SU-DHL-6 (cell line): ENCODE measurements around the gene ME2.
A peak's percentile ranks its signal among the peaks of the same experiment; 100 is the strongest.

Experiments used
- H2AFZ ChIP-seq: fragments of 200-600 bp; sonication (generic); 2 replicates; pipeline ENCODE4 v1.6.1; 2014; ENCODE audit warnings: low read depth, mild to moderate bottlenecking, moderate library complexity, mixed read lengths, antibody characterized with exemption, low read length; ENCODE audit not compliant: severe bottlenecking
- H3F3A ChIP-seq: fragments of 200-600 bp; shearing (Covaris generic); 2 replicates; pipeline ENCODE4 v1.6.0; 2016; ENCODE audit warnings: antibody characterized with exemption, mild to moderate bottlenecking; ENCODE audit not compliant: insufficient read depth
- H3K27ac ChIP-seq: fragments of 200-600 bp; sonication (generic); 2 replicates; pipeline ENCODE4 v1.5.1; 2016; ENCODE audit warnings: low read depth, mild to moderate bottlenecking, low read length, moderate library complexity, mixed read lengths
- H3K27me3 ChIP-seq: fragments of 200-600 bp; sonication (generic), shearing (Covaris generic); 2 replicates; pipeline ENCODE4 v1.6.0; 2014; ENCODE audit warnings: mild to moderate bottlenecking, low read length
- H3K36me3 ChIP-seq: fragments of 200-600 bp; sonication (generic); 2 replicates; pipeline ENCODE4 v1.6.1; 2014; ENCODE audit warnings: mild to moderate bottlenecking, low read length, mixed read lengths
- H3K4me2 ChIP-seq: fragments of 300-600, 200-600 bp; shearing (Covaris generic), sonication (generic); 2 replicates; pipeline ENCODE4 v1.6.0; 2014; ENCODE audit warnings: low read length, low read depth, mild to moderate bottlenecking; ENCODE audit not compliant: poor library complexity, severe bottlenecking
- H3K4me3 ChIP-seq: fragments of 200-600 bp; sonication (generic); 2 replicates; pipeline ENCODE4 v1.5.1; 2014; ENCODE audit warnings: antibody characterized with exemption, low read length, mild to moderate bottlenecking, mixed read lengths; ENCODE audit not compliant: insufficient read depth, poor library complexity, severe bottlenecking
- H3K79me2 ChIP-seq: fragments of 200-600 bp; sonication (generic); 2 replicates; pipeline ENCODE4 v1.6.1; 2014; ENCODE audit warnings: mild to moderate bottlenecking, low read length, moderate library complexity; ENCODE audit not compliant: insufficient read depth
- H3K9ac ChIP-seq: fragments of 200-600 bp; sonication (generic); 2 replicates; pipeline ENCODE4 v1.7.0; 2014; ENCODE audit warnings: mild to moderate bottlenecking, low read length
- H3K9me2 ChIP-seq: fragments of 200-600 bp; sonication (generic); replicated peaks from 2 replicates; pipeline ENCODE4 v1.6.1; 2014; ENCODE audit warnings: low read length; ENCODE audit not compliant: insufficient read depth
- H3K9me3 ChIP-seq: fragments of 200-600 bp; sonication (generic); 2 replicates; pipeline ENCODE4 v1.6.1; 2014; ENCODE audit warnings: low read length, mixed read lengths; ENCODE audit not compliant: insufficient read depth
- H4K20me1 ChIP-seq: fragments of 200-600 bp; sonication (generic); 2 replicates; pipeline ENCODE4 v1.6.1; 2014; ENCODE audit warnings: low read depth, mild to moderate bottlenecking, antibody characterized with exemption, low read length, moderate library complexity, mixed read lengths
- EZH2phosphoT487 ChIP-seq: fragments of 200-600 bp; sonication (generic), shearing (Covaris generic); conservative IDR thresholded peaks from 2 replicates; pipeline ENCODE4 v1.6.1; 2018; ENCODE audit warnings: mild to moderate bottlenecking, antibody characterized with exemption, low read length, moderate library complexity, mixed read lengths
- TF ChIP-seq, protein P1 (sequence below): fragments of 200-600 bp; sonication (generic); IDR thresholded peaks from one replicate; pipeline ENCODE4 v1.5.1; 2017; ENCODE audit warnings: antibody characterized with exemption, mild to moderate bottlenecking, low read length, moderate library complexity; ENCODE audit not compliant: insufficient read depth, poor library complexity, severe bottlenecking

ME2 gene

DNA sequence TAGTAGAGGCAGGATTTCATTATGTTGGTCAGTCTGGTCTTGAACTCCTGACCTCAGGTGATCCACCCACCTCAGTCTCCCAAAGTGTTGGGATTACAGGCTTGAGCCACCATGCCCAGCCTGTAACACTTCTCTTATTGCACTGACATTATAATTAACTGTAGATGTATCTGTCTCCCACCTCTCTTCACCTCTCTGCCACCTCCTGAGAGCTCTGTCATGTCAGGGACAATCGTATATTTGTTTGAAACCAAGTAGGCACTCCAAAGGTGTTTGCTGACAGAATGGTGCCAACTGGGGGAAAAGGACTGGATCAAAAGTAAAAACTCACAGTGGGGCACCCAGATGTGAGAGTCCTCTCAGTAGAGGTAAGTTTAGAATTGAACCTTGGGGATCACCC is 17.3 kb upstream of the ME2 start:
- Histone ChIP-seq H3K27ac (no peak overlapping the region), H3F3A (no peaks in the 10 kb centered on the region), H3K9me3 (no peaks in the 10 kb centered on the region), H3K27me3 (no peaks in the 10 kb centered on the region), H3K36me3 (no peaks in the 10 kb centered on the region), H3K9me2 (no peaks in the 10 kb centered on the region), H3K4me2 (no peak overlapping the region), H2AFZ (no peak overlapping the region), H3K4me3 (no peak overlapping the region), H3K79me2 (no peaks in the 10 kb centered on the region), H3K9ac (no peak overlapping the region), H4K20me1 (no peaks in the 10 kb centered on the region)
- no peak for TF ChIP-seq EZH2phosphoT487
- TF ChIP-seq, protein P1, sequence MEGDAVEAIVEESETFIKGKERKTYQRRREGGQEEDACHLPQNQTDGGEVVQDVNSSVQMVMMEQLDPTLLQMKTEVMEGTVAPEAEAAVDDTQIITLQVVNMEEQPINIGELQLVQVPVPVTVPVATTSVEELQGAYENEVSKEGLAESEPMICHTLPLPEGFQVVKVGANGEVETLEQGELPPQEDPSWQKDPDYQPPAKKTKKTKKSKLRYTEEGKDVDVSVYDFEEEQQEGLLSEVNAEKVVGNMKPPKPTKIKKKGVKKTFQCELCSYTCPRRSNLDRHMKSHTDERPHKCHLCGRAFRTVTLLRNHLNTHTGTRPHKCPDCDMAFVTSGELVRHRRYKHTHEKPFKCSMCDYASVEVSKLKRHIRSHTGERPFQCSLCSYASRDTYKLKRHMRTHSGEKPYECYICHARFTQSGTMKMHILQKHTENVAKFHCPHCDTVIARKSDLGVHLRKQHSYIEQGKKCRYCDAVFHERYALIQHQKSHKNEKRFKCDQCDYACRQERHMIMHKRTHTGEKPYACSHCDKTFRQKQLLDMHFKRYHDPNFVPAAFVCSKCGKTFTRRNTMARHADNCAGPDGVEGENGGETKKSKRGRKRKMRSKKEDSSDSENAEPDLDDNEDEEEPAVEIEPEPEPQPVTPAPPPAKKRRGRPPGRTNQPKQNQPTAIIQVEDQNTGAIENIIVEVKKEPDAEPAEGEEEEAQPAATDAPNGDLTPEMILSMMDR = no peak

- Histone ChIP-seq H3K36me3 (no peaks in the 10 kb centered on the region), H3K27me3 (no peaks in the 10 kb centered on the region), H3F3A (no peaks in the 10 kb centered on the region), H3K9me3 (no peaks in the 10 kb centered on the region), H3K4me2 (no peak overlapping the region), H3K9ac (no peak overlapping the region), H3K79me2 (no peaks in the 10 kb centered on the region), H4K20me1 (no peaks in the 10 kb centered on the region), H3K4me3 (no peak overlapping the region), H2AFZ (no peak overlapping the region), H3K9me2 (no peaks in the 10 kb centered on the region), H3K27ac (no peak overlapping the region)
- no peak for TF ChIP-seq EZH2phosphoT487
- TF ChIP-seq, protein P1 = no peak
Observed at GRCh38 chr18:50862401-50862800, 16.5 kb upstream of the ME2 start.

DNA sequence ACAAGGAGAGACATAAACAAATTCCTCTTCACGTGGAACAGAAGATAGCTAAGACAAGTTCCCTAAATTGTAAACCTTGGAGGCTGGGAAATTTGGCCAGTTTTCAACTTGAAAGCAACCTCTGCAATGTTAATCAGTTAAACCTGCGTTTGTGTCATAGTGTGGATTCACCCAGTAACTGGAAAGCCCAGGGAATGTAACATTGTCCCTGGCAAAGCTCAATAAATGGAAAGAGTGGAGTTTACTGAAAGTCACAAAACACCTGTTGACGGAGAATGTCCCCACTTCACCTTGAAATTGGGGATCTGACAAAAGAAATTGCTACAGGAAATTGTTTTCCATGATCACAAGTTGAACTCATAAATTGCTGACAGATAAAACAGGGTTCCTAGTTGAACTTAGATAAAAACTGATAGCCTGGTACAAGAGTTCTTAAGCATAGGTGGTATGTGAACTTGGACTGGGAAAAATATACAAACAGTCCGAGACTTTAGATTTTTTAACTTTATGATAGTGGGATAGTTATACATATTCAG is 15.0 kb upstream of the ME2 start:
- TF ChIP-seq, protein P1 = no peak
- no peak for TF ChIP-seq EZH2phosphoT487
- H3K79me2 ChIP-seq = no peaks in the 10 kb centered on the region
- H3K9me2 ChIP-seq = no peaks in the 10 kb centered on the region
- no peak overlapping the region for H3K4me2 ChIP-seq
- H3K27ac ChIP-seq = no peak overlapping the region
- H3K9ac ChIP-seq = no peak overlapping the region
- H2AFZ ChIP-seq = no peak overlapping the region
- H3K36me3 ChIP-seq = no peaks in the 10 kb centered on the region
- H3K9me3 ChIP-seq = no peaks in the 10 kb centered on the region
- H3K4me3 ChIP-seq = no peak overlapping the region
- H3F3A ChIP-seq = no peaks in the 10 kb centered on the region
- no peaks in the 10 kb centered on the region for H3K27me3 ChIP-seq
- H4K20me1 ChIP-seq = no peaks in the 10 kb centered on the region

- H3K9me2 ChIP-seq = no peaks in the 10 kb centered on the region
- no peaks in the 10 kb centered on the region for H3F3A ChIP-seq
- TF ChIP-seq, protein P1 = peak; percentile 23
- TF ChIP-seq EZH2phosphoT487 = no peak
- H4K20me1 ChIP-seq = no peaks in the 10 kb centered on the region
- no peak overlapping the region for H3K9ac ChIP-seq
- H3K27ac ChIP-seq = no peak overlapping the region
- no peaks in the 10 kb centered on the region for H3K27me3 ChIP-seq
- no peaks in the 10 kb centered on the region for H3K9me3 ChIP-seq
- no peak overlapping the region for H3K4me2 ChIP-seq
- H2AFZ ChIP-seq = no peak overlapping the region
- no peak overlapping the region for H3K4me3 ChIP-seq
- H3K79me2 ChIP-seq = no peaks in the 10 kb centered on the region
- no peaks in the 10 kb centered on the region for H3K36me3 ChIP-seq
Observed at GRCh38 chr18:50866765-50867164, 12.2 kb upstream of the ME2 start.
